ENCODE results near the gene GPR15LG. TPM values are rescaled to one million over a fixed set of nuclear protein-coding genes. Genes with fewer than 3 reads are reported as not detected.

The GPR15LG gene
- total RNA-seq, 4 donors from 2014 or later, result 23.1 to 83.2 (median 52.2) TPM

DNA sequence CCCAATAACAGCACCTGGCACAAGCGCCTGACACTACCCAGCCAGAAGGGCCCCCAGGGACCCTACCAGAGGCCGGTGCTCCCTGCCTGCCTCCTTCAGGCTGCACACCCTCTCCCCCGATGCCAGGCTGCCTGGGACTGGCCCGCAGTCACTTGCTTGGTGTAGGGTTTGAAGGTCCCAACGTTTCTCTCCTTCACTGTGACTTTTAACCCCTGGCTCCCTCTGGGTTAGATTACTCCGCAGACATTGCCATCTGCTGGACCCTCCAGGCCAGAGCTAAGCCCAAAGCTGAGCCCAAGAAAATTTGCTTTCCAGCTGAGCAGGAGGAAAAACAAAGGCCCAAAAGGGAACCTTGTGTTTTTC, 27.6 kb downstream of the GPR15LG start:
- peak in 1 of 3 donors; percentile 73 for DNase-seq
- no peaks in the 10 kb centered on the region for H3K36me3 ChIP-seq
- H3K27ac ChIP-seq, result peak overlapping the region in 3 of 4 donors; percentile 46 to 77 (median 72)
- H3K27me3 ChIP-seq, result no peaks in the 10 kb centered on the region
- TF ChIP-seq, protein P1, sequence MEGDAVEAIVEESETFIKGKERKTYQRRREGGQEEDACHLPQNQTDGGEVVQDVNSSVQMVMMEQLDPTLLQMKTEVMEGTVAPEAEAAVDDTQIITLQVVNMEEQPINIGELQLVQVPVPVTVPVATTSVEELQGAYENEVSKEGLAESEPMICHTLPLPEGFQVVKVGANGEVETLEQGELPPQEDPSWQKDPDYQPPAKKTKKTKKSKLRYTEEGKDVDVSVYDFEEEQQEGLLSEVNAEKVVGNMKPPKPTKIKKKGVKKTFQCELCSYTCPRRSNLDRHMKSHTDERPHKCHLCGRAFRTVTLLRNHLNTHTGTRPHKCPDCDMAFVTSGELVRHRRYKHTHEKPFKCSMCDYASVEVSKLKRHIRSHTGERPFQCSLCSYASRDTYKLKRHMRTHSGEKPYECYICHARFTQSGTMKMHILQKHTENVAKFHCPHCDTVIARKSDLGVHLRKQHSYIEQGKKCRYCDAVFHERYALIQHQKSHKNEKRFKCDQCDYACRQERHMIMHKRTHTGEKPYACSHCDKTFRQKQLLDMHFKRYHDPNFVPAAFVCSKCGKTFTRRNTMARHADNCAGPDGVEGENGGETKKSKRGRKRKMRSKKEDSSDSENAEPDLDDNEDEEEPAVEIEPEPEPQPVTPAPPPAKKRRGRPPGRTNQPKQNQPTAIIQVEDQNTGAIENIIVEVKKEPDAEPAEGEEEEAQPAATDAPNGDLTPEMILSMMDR (IDR thresholded peaks at IDR 0.05), result peak in 3 of 6 experiments; percentile 49 to 50 (median 50)
- TF ChIP-seq POLR2A (IDR thresholded peaks at IDR 0.05), result no peak
- H3K9me3 ChIP-seq, result no peaks in the 10 kb centered on the region
- peaks cover 0 to 42% (median 0%) of the 10 kb centered on the region in 4 donors for H3K4me1 ChIP-seq
- no peak overlapping the region for H3K4me3 ChIP-seq

DNA sequence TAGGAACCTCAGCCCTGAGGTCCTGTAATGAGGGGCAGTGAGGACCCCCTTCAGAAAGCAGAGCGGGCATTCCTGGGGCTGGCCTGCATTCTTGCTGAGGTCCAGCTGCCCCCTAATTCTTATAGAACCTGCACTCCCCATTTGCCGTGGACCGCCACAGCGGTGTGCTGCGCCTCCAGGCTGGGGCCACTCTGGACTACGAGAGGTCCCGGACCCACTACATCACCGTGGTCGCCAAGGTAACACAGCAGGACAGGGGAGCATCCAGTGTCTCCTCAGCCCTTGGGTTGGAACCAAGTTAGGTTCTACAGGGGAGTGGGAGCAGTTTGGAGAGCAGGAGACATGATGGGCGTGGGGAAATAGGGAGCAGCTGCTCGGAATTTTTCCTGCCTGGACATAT, 28.1 kb downstream of the GPR15LG start:
- Histone ChIP-seq H3K4me3 (no peak overlapping the region), H3K27ac (peak overlapping the region in 3 of 4 donors; percentile 46 to 77 (median 72)), H3K36me3 (no peaks in the 10 kb centered on the region), H3K9me3 (no peaks in the 10 kb centered on the region), H3K4me1 (peaks cover 0 to 39% (median 0%) of the 10 kb centered on the region in 4 donors), H3K27me3 (no peaks in the 10 kb centered on the region)
- TF ChIP-seq POLR2A (IDR thresholded peaks at IDR 0.05), result no peak
- TF ChIP-seq, protein P1 (IDR thresholded peaks at IDR 0.05), result no peak
- no peak for DNase-seq

DNA sequence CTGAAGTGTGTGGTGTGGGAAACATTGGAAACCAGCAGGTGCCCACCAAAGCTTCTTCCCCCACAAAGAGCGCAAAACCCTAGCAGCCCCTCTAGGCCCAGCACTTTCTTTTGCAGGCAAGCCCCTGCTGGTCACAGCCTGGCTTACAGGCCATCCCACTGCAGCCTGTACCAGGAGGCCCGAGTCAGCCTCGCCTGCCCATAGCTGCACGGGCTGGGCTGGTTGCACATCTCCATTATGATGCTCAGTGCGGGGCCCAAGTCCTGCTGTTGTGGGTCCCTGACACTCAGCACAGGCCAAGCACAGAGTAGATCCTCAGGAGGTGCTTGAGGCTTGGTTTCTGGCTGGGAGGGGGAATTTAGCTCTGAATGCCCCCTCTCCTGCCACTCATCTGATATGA, 28.7 kb downstream of the GPR15LG start:
- no peaks in the 10 kb centered on the region for H3K36me3 ChIP-seq
- H3K27me3 ChIP-seq, result no peaks in the 10 kb centered on the region
- no peak overlapping the region for H3K4me3 ChIP-seq
- H3K4me1 ChIP-seq, result peaks cover 0 to 32% (median 0%) of the 10 kb centered on the region in 4 donors
- peak overlapping the region in 1 of 4 donors; percentile 72 for H3K27ac ChIP-seq
- TF ChIP-seq, protein P1 (IDR thresholded peaks at IDR 0.05), result no peak
- no peak for TF ChIP-seq POLR2A (IDR thresholded peaks at IDR 0.05)
- no peak for DNase-seq
- no peaks in the 10 kb centered on the region for H3K9me3 ChIP-seq

DNA sequence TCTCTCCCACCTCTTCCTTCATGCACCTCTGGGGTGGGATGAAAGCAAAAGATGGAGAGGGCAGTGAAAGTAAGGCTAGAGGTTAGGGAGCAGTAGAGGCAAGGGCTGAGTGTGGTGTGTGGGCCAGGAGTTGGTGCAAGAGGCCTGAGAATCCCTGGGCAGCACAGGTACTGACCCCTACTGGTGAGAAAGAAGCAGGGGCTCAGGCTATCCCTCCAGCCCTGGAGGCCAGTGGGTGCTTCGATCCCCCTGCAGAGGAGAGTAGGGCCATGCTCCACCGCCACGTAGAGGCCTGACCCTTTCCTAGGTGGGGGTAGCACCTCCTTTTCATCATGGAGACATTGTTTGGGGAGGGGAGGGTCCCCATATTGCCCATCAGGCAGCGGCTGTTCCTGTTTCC, 30.5 kb downstream of the GPR15LG start:
- no peak for DNase-seq
- H3K36me3 ChIP-seq, result no peaks in the 10 kb centered on the region
- H3K27ac ChIP-seq, result no peak overlapping the region
- no peak overlapping the region for H3K4me3 ChIP-seq
- H3K9me3 ChIP-seq, result no peaks in the 10 kb centered on the region
- no peaks in the 10 kb centered on the region for H3K27me3 ChIP-seq
- TF ChIP-seq, protein P1 (IDR thresholded peaks at IDR 0.05), result peak in 3 of 6 experiments; percentile 15 to 47 (median 45)
- no peak for TF ChIP-seq POLR2A (IDR thresholded peaks at IDR 0.05)
- H3K4me1 ChIP-seq, result peaks cover 0 to 20% (median 0%) of the 10 kb centered on the region in 4 donors

DNA sequence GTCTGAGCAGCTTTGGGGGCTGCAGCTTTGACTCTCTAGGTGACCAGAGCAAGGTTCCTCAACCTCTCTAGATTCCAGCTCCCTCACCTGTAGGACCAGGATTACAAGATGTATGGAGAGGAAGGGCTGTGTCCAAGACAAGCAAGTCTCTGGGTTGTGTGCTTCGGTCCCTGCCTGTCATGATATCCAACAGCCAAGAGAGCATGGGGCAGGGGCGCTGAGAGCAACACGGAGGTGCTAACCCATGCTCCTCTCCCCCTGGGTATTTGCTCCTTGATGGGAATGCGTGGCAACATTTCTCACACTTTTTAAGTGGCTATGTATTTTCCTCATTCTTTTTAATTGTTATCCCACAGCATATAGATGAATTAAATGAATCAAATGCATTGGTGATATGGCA, 31.0 kb downstream of the GPR15LG start:
- Histone ChIP-seq H3K4me3 (no peak overlapping the region), H3K27ac (no peak overlapping the region), H3K36me3 (no peaks in the 10 kb centered on the region), H3K4me1 (peaks cover 0 to 18% (median 0%) of the 10 kb centered on the region in 4 donors), H3K27me3 (no peaks in the 10 kb centered on the region), H3K9me3 (no peaks in the 10 kb centered on the region)
- DNase-seq, result no peak
- TF ChIP-seq, protein P1 (IDR thresholded peaks at IDR 0.05), result no peak
- TF ChIP-seq POLR2A (IDR thresholded peaks at IDR 0.05), result no peak

Measured in Peyer's patch (tissue), 4 donors.